GM12865 (cell line): ENCODE results near the gene IL17C.

Experiments used
- DNase-seq: peaks from one replicate; pipeline ENCODE4 v3.0.0; 2010; ENCODE audit warnings: low read depth
- H3K4me3 ChIP-seq: 2 replicates; pipeline ENCODE4 v1.5.1; 2011; ENCODE audit warnings: mild to moderate bottlenecking, low read depth, low read length, control low read depth
- TF ChIP-seq, protein P1 (sequence below): IDR thresholded peaks from 2 replicates; pipeline ENCODE4 v1.5.1; 2011; ENCODE audit warnings: low read length, control low read depth, low read depth, inconsistent platforms; ENCODE audit not compliant: insufficient read depth; ENCODE audit errors: missing control alignments

Gene IL17C

DNA sequence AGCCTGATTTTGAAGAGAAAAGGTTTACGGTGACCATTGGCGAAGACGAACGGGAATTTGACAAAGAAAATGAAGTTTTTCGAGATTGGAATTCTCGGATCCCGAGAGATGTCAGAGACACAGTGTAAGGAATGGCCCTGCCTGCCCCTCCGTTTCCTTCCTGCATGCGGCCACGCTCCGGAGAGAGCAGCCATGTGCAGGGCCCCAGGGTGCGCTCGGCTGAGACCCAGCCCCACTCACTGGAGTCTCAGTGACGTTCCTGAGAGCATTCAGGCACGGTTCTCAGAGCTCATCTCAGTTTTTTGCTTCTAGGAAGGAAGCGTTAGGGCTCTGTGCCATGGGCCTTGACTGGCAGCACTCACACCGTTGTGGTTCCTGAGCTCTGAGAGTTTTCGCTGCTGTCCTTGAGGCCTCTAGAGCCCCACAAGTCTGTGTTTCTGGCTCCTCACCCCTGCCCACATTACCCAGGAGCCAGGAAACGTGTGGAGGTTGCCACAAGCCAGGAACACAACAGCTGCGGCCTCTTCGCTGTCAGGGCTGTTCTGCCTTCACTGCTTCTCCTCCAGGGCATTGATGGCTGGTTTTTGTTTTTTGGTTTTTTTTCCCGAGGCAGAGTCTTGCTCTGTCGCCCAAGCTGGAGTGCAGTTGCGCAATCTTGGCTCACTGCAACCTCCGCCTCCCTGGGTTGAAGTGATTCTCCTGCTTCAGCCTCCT lies 38.4 kb upstream of the IL17C start:
- no peak for DNase-seq
- TF ChIP-seq, protein P1, sequence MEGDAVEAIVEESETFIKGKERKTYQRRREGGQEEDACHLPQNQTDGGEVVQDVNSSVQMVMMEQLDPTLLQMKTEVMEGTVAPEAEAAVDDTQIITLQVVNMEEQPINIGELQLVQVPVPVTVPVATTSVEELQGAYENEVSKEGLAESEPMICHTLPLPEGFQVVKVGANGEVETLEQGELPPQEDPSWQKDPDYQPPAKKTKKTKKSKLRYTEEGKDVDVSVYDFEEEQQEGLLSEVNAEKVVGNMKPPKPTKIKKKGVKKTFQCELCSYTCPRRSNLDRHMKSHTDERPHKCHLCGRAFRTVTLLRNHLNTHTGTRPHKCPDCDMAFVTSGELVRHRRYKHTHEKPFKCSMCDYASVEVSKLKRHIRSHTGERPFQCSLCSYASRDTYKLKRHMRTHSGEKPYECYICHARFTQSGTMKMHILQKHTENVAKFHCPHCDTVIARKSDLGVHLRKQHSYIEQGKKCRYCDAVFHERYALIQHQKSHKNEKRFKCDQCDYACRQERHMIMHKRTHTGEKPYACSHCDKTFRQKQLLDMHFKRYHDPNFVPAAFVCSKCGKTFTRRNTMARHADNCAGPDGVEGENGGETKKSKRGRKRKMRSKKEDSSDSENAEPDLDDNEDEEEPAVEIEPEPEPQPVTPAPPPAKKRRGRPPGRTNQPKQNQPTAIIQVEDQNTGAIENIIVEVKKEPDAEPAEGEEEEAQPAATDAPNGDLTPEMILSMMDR, result no peak
- H3K4me3 ChIP-seq, result no peak overlapping the region

DNA sequence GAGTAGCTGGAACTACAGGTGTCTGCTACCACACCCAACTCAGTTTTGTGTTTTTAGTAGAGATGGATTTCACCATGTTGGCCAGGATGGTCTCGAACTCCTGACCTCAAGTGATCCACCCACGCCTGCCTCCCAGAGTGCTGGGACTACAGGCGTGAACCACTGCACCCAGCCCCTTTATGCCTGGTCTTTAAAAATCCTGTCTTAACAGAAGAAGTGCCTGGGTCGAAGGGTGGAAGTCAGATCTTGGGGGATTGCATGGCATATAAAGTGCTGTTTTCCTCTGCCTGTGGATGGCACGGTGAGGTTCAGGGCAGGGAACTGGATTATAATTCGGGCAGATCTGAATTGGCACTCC lies 37.9 kb upstream of the IL17C start:
- TF ChIP-seq, protein P1, result no peak
- DNase-seq, result no peak
- H3K4me3 ChIP-seq, result no peak overlapping the region

DNA sequence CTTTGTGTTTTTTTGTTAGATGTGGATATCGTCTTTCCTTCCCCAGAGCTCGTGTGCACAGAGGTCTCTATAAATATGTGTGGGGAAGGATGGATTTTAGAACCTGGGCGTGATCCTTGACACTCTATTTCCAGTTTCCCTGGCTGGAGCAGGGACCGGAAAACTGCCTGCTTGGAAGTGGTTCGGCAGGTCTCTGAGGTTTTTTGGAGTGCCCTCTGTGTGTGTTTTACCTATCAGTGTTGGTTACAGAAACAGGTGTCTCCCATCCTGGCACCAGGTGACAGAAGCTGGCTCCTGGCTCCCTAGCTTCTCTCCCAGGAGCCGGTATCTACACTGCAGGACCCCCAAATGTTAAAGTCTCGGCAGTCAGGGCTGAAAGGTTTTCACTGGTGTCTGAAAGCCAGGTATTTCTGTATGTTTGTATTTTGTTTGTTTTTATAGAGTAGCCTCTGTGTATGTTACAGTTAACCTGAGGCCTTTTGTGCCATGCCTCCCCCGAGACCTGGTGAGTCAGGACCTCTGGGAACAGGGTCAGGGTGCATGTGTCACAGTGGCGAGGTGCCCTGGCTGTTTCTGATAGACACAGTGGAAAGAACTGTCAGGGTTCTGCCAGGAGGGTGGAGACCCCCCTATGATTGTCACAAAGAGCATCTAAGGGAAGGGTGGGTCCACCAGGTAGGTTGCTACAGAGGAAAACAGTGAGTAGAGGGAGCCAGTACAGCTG lies 36.9 kb upstream of the IL17C start:
- no peak overlapping the region for H3K4me3 ChIP-seq
- TF ChIP-seq, protein P1, result no peak
- no peak for DNase-seq

DNA sequence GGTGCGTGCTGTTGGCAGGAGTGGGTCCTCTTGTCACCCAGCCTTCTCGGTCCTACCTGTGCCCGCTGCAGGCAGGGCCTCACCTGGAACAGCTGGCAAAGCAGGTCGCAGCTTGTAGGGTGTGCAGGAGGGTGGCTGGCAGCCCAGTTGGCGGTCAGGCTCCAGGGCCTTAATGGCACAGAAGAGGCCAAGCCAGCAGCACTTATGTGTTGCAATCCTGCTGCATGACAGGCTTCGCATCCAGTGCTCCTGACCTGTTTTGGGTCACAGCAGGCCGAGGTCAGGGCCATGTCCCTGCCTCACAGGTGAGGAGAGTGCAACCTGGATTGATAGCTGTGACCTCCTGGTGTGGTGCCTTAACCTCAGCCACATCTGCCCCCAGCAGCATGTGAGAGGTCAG lies 36.3 kb upstream of the IL17C start:
- no peak for DNase-seq
- TF ChIP-seq, protein P1, result no peak
- H3K4me3 ChIP-seq, result no peak overlapping the region

DNA sequence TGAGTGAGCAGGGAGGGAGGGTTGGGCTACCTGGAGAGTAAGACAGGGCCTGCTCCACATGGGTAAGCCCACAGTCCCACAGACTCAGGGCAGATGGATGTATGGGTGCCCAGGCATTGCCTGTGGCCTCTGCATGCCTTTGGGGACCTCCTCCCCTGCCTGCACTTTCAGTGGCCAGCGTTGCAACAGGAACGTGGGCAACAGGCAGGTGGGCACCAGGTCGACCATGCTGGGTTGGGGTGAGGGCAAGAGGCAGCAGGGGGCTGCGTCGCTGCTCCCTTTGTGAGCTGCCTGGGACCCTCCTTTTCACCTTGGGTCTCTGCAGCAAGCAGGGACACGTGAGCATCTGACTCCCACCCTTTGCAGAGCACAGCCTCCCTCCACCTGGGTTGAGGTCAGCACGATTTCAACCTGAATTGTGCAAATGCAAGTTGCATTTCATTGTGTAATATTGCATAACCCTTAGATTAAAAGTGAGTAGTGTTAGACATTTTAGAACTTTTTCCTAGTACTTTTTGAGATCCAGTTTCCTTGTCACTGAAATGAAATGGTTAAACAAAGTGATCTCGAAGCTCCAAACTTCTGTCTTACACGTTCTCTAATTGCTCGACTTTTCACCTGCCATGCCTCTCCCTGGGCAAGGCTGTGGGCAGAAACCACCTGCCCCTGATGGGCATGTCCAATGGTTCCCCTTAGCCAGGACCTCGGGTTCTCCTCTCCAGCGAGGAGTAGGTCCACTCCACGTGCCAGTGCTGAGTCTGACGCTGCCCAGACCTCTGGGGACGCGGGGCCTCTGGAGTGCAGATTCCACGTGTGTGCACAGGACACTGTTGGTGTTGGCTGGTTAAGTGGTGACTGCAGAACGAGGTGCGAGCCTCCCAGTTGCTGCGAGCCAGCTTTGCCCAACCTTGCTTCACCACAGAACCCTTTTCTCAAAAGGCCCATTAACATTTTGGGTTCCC lies 32.9 kb upstream of the IL17C start:
- H3K4me3 ChIP-seq, result no peak overlapping the region
- TF ChIP-seq, protein P1, result no peak
- no peak for DNase-seq

DNA sequence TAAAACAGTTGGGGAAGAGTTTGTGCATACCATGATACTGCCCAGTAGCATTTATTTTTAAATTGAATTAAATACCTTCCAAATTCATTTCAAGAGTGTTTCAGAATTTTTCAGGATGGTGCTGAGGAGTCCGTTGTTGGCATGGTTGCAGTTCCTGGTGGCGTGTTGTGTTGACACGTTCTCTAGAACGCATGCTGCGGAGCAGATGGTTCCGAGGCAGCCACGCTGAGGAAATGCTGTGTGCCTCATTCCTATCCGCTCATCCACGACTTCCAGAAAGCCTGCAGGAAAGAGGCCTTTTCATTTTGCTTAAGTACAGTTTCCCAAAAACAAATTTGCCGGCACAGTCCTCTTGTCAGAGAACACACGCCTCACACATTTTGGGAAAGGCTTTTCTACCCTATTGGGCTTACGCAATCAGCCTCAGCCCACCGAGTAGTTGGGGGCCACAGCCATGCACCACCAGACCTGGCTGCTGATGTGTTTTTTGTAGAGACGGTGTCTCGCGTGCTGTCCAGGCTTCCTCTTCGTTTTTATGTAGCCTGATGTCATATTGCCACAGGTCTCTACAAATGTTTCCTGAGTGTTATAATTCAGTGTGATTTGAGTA lies 32.1 kb upstream of the IL17C start:
- H3K4me3 ChIP-seq, result no peak overlapping the region
- no peak for DNase-seq
- TF ChIP-seq, protein P1, result no peak
